Suprapubic skin (tissue), 3 donors: ENCODE measurements around the gene KRTAP1-5.

ENCODE experiments used
- CTCF ChIP-seq, 2 donors: fragments of 200-600 bp in 1 of 2; fragments of 450-650 bp in 1 of 2; sonication (generic) in 1 of 2; IDR thresholded peaks; one replicate each; pipeline ENCODE4 v1.5.1; 2016 to 2019; ENCODE audit warnings: antibody characterized with exemption in 2 of 2, mild to moderate bottlenecking in 1 of 2, moderate library complexity in 1 of 2
- EP300 ChIP-seq: sonication (generic); formaldehyde crosslinking; IDR thresholded peaks from one replicate; pipeline ENCODE4 v1.6.1; 2017; ENCODE audit warnings: antibody characterized with exemption
- POLR2A ChIP-seq, 2 donors: fragments of 450-650 bp; IDR thresholded peaks; one replicate each; pipeline ENCODE4 v1.6.1; 2017; ENCODE audit warnings: antibody characterized with exemption in 2 of 2, mild to moderate bottlenecking in 2 of 2, moderate library complexity in 2 of 2

- TF ChIP-seq CTCF (IDR thresholded peaks at IDR 0.05) (no peak), EP300 (no peak), POLR2A (IDR thresholded peaks at IDR 0.05) (no peak)
These were observed 18.2 kb downstream of the KRTAP1-5 start, which contains the start of gene KRTAP3-1 for GRCh38 chr17:41008811-41009210.
